Thyroid gland (tissue), 4 donors: Measurements from ENCODE around the gene CAPS2. TPM values are rescaled to one million over a fixed set of nuclear protein-coding genes. Genes with fewer than 3 reads are reported as not detected.

ENCODE experiments used
- DNase-seq, 2 donors: peaks; one replicate each; pipeline ENCODE4 v3.0.0-alpha.2; 2019
- H3K27ac ChIP-seq, 3 donors: fragments of 200-600 bp; sonication (generic); 1 replicate in 2 of 3; 2 replicates in 1 of 3; pipeline ENCODE4 v1.5.1; 2016 to 2019; ENCODE audit warnings: mild to moderate bottlenecking in 1 of 3, moderate library complexity in 1 of 3
- H3K27me3 ChIP-seq: fragments of 200-600 bp; sonication (generic); one replicate; pipeline ENCODE4 v1.5.1; 2019
- H3K36me3 ChIP-seq, 2 donors: fragments of 200-600 bp; sonication (generic); one replicate each; pipeline ENCODE4 v1.5.1; 2016 to 2019
- H3K4me1 ChIP-seq, 2 donors: fragments of 200-600 bp; sonication (generic); one replicate each; pipeline ENCODE4 v1.5.1; 2017 to 2019
- H3K4me3 ChIP-seq, 3 donors: fragments of 200-600 bp; sonication (generic); replicated peaks in 1 of 3; 1 replicate in 2 of 3; 2 replicates in 1 of 3; pipeline ENCODE4 v1.5.1; 2016; ENCODE audit warnings: mild to moderate bottlenecking in 1 of 3
- H3K9me3 ChIP-seq: fragments of 200-600 bp; sonication (generic); one replicate; pipeline ENCODE4 v1.5.1; 2017
- POLR2A ChIP-seq, 2 donors: fragments of 450-650 bp; IDR thresholded peaks; one replicate each; pipeline ENCODE4 v1.6.1; 2017; ENCODE audit warnings: antibody characterized with exemption in 2 of 2, mild to moderate bottlenecking in 2 of 2, moderate library complexity in 1 of 2
- WGBS, 2 donors: methylation state at CpG; one replicate each; pipeline ENCODE4 v1.1.5; 2017; 5-methylcytosine and 5-hydroxymethylcytosine counted together
- intact Hi-C: fragments of 100-400 bp; cut with DNase I; formaldehyde crosslinking; loops from one replicate; pipeline ENCODE4 v1.15.1; 2023
- total RNA-seq, 4 donors: library from RNA; depleted of rRNA; stranded (reverse); fragments of >200 nt; gene quantifications; one replicate each; pipeline ENCODE4 v1.2.3, GENCODE V29; 2016
- TF ChIP-seq, protein P1 (sequence below), 6 experiments: fragments of 200-600 bp in 3 of 6; fragments of 450-650 bp in 3 of 6; sonication (generic) in 3 of 6; IDR thresholded peaks; one replicate each; pipeline ENCODE4 v1.5.1; 2016 to 2019; ENCODE audit warnings: antibody characterized with exemption in 6 of 6, mild to moderate bottlenecking in 2 of 6, inconsistent platforms in 1 of 6, moderate library complexity in 1 of 6

The CAPS2 gene
- total RNA-seq, 4 donors from 2014 or later = 19.2 to 38.9 (median 25.6) TPM

DNA sequence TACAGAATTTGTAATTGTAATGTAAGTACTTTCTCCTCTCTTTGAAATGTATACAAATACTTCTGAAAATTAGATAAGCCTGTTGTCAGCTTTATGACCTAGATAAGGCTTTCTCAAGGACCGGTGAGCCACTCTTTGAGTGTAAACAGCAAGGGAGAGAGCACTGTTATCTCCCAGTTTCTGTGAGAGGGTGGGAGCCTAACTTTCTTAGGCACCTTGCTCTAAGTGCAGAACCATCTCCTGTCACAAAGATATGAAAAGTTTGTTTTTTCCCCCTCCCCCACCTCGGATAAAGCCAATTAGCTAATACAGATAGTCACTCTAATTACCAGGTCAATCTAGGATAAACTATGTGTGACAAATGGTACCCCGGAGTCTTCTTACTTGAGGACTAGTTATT lies 35.8 kb downstream of the CAPS2 start:
- Histone ChIP-seq H3K36me3 (no peaks in the 10 kb centered on the region), H3K27ac (no peak overlapping the region), H3K9me3 (no peaks in the 10 kb centered on the region), H3K4me1 (no peaks in the 10 kb centered on the region), H3K27me3 (no peaks in the 10 kb centered on the region), H3K4me3 (no peak overlapping the region)
- TF ChIP-seq, protein P1, sequence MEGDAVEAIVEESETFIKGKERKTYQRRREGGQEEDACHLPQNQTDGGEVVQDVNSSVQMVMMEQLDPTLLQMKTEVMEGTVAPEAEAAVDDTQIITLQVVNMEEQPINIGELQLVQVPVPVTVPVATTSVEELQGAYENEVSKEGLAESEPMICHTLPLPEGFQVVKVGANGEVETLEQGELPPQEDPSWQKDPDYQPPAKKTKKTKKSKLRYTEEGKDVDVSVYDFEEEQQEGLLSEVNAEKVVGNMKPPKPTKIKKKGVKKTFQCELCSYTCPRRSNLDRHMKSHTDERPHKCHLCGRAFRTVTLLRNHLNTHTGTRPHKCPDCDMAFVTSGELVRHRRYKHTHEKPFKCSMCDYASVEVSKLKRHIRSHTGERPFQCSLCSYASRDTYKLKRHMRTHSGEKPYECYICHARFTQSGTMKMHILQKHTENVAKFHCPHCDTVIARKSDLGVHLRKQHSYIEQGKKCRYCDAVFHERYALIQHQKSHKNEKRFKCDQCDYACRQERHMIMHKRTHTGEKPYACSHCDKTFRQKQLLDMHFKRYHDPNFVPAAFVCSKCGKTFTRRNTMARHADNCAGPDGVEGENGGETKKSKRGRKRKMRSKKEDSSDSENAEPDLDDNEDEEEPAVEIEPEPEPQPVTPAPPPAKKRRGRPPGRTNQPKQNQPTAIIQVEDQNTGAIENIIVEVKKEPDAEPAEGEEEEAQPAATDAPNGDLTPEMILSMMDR (IDR thresholded peaks at IDR 0.05) = no peak
- TF ChIP-seq POLR2A (IDR thresholded peaks at IDR 0.05) = no peak
- DNase-seq = no peak
- intact Hi-C loops = no loop called here
- 24 to 29% methylated on average over 3 of the region's 3 CpGs for WGBS, 2 donors

DNA sequence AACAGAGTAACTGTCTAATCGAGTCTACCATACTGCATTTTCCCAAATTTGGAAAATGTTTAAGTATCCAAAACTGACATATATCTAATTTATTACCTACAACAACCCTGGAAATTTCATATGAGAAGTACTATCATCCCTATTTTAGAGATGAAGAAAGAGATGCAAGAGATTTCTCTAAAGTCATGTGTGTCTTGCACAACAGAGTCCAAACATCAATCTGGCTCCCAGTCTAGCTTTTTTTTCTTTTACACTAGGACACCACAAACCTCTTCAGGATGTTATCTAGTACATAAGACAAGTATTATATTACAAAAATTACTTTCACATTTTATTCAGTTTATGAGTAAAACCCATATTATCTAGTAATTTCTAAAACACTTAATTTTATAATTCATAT lies 39.1 kb downstream of the CAPS2 start:
- 88 to 95% methylated on average over 1 of the region's 1 CpG for WGBS, 2 donors
- no peak for DNase-seq
- intact Hi-C loops = no loop called here
- no peak overlapping the region for H3K27ac ChIP-seq
- H3K9me3 ChIP-seq = no peaks in the 10 kb centered on the region
- no peaks in the 10 kb centered on the region for H3K27me3 ChIP-seq
- no peak overlapping the region for H3K4me3 ChIP-seq
- TF ChIP-seq, protein P1 (IDR thresholded peaks at IDR 0.05) = no peak
- no peak for TF ChIP-seq POLR2A (IDR thresholded peaks at IDR 0.05)
- no peaks in the 10 kb centered on the region for H3K36me3 ChIP-seq
- no peaks in the 10 kb centered on the region for H3K4me1 ChIP-seq

DNA sequence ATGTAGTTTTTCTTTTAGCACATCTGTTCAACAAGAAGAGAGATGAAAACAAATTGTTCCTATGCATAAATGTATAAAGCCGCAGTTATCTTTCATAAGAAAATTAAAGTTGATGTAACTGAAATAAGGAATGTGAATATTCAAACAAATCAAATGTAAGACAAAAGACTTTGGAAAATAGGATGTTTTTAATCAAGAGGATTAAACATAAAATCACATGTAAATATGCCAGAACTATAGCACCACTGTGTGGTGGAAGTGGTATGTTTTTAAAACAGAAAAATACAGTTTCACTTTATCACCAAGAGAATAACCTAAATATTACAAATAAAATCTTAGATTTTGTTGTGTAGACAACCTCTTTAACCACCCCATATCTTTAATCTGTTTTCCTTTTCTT lies 40.4 kb downstream of the CAPS2 start:
- H3K4me1 ChIP-seq = no peaks in the 10 kb centered on the region
- DNase-seq = no peak
- 82 to 83% methylated on average over 1 of the region's 1 CpG for WGBS, 2 donors
- H3K36me3 ChIP-seq = no peaks in the 10 kb centered on the region
- no peak overlapping the region for H3K27ac ChIP-seq
- intact Hi-C loops = no loop called here
- H3K27me3 ChIP-seq = no peaks in the 10 kb centered on the region
- no peaks in the 10 kb centered on the region for H3K9me3 ChIP-seq
- TF ChIP-seq, protein P1 (IDR thresholded peaks at IDR 0.05) = no peak
- no peak for TF ChIP-seq POLR2A (IDR thresholded peaks at IDR 0.05)
- no peak overlapping the region for H3K4me3 ChIP-seq

DNA sequence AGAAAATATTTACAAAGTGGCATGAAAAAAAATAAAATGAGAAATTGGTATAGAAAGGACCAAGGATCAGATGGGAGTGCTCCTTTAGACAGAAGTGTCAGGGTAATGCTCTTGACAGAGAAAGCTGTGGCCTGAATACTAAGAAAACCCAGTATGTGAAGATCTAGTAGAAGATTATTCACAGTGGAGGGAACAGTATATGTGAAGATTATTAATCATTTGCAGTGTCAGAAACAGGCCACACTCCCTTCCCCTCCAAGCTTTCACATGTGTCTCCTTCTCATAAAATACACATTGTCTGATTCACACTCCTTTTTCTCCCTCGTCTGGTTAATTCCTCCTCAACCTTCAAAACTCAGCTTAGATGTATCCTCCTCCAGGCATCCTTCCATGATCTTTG lies 41.3 kb downstream of the CAPS2 start:
- no peak for DNase-seq
- Histone ChIP-seq H3K9me3 (no peaks in the 10 kb centered on the region), H3K27ac (no peak overlapping the region), H3K36me3 (no peaks in the 10 kb centered on the region), H3K4me3 (no peak overlapping the region), H3K27me3 (no peaks in the 10 kb centered on the region), H3K4me1 (no peaks in the 10 kb centered on the region)
- TF ChIP-seq, protein P1 (IDR thresholded peaks at IDR 0.05) = no peak
- TF ChIP-seq POLR2A (IDR thresholded peaks at IDR 0.05) = no peak
- 83 to 92% methylated on average over 1 of the region's 1 CpG for WGBS, 2 donors
- intact Hi-C loops = no loop called here

DNA sequence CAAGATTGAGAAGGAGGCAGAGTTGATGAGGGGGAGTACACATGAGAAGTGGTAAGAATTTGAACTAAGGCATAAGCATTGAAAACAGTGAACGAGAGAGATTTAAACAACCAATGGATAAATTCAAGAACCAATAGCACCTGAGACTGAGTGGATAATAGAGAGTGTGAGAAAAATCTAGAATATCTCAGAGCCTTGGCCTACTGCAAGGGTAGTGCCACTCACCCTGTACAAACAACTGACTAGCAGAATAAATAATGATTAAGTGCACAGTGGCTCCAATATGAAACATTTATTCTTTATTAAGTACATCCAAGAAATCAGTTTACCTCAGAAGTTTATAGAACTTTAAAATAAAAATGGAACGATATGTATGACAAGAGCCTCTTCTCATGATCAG lies 54.4 kb downstream of the CAPS2 start:
- Histone ChIP-seq H3K27me3 (no peaks in the 10 kb centered on the region), H3K4me1 (no peaks in the 10 kb centered on the region), H3K4me3 (no peak overlapping the region), H3K27ac (no peak overlapping the region), H3K36me3 (no peaks in the 10 kb centered on the region), H3K9me3 (no peaks in the 10 kb centered on the region)
- intact Hi-C loops = no loop called here
- TF ChIP-seq, protein P1 (IDR thresholded peaks at IDR 0.05) = no peak
- no peak for TF ChIP-seq POLR2A (IDR thresholded peaks at IDR 0.05)
- no peak for DNase-seq
- WGBS, 2 donors = 90% methylated on average over 2 of the region's 2 CpGs
